HG03469 (cell line): Measurements from ENCODE around the gene GPX4.

Source experiments
- ATAC-seq: cut with Tn5 transposase; IDR thresholded peaks from one replicate; pipeline ENCODE4 v1.9.1; 2021; ENCODE audit warnings: mild to moderate bottlenecking, moderate library complexity, moderate number of reproducible peaks; ENCODE audit not compliant: unreplicated experiment

Gene GPX4

GRCh38 chr19:1084024-1084868, 19.5 kb upstream of the GPX4 start:
- no peak for ATAC-seq

GRCh38 chr19:1085053-1085658, 18.6 kb upstream of the GPX4 start:
- ATAC-seq, result no peak

- no peak for ATAC-seq
These were observed 17.9 kb upstream of the GPX4 start for GRCh38 chr19:1085676-1086442.

GRCh38 chr19:1086613-1087012, 17.2 kb upstream of the GPX4 start:
- no peak for ATAC-seq

- ATAC-seq, result no peak
These were observed 15.9 kb upstream of the GPX4 start for GRCh38 chr19:1087813-1088415.

- no peak for ATAC-seq
These were observed 15.3 kb upstream of the GPX4 start for GRCh38 chr19:1088416-1089010.

- ATAC-seq, result no peak
These were observed 14.5 kb upstream of the GPX4 start for GRCh38 chr19:1089126-1089771.

- no peak for ATAC-seq
These were observed 13.9 kb upstream of the GPX4 start for GRCh38 chr19:1089891-1090290.

GRCh38 chr19:1090731-1091543, 12.9 kb upstream of the GPX4 start:
- no peak for ATAC-seq

GRCh38 chr19:1091544-1092175, 12.1 kb upstream of the GPX4 start:
- ATAC-seq, result no peak

GRCh38 chr19:1093330-1093729, 10.5 kb upstream of the GPX4 start:
- no peak for ATAC-seq

- ATAC-seq, result no peak
These were observed 9.8 kb upstream of the GPX4 start for GRCh38 chr19:1093811-1094553.

GRCh38 chr19:1094655-1094977, 9.2 kb upstream of the GPX4 start:
- no peak for ATAC-seq

- ATAC-seq, result peak; percentile 72
These were observed 8.7 kb upstream of the GPX4 start, which contains the start of gene POLR2E for GRCh38 chr19:1094978-1095701. POLR2E (minus strand) TSS chr19:1095375; CDS start chr19:1095315, 60 bp downstream.

- ATAC-seq, result no peak
These were observed 6.0 kb upstream of the GPX4 start for GRCh38 chr19:1097810-1098176.

GRCh38 chr19:1098177-1099051, 5.4 kb upstream of the GPX4 start:
- ATAC-seq, result no peak

GRCh38 chr19:1101337-1101698, 2.5 kb upstream of the GPX4 start:
- no peak for ATAC-seq
